Measurements from ENCODE around the gene ITPK1.
"Not testable (repeated sequence)": the region's sequence is repeated elsewhere in the genome, so short reads cannot be mapped to it uniquely, and the experiment has no call there.

The ITPK1 gene

GRCh38 chr14:93146119-93146518 is 30.4 kb upstream of the ITPK1 start:
- no peaks in the 10 kb centered on the region for H3K4me1 ChIP-seq (ENCODE audit: control insufficient read depth, insufficient read depth, low read length)
- no peaks in the 10 kb centered on the region for H3K27me3 ChIP-seq (ENCODE audit: control insufficient read depth, insufficient read depth, low read length)
- no peaks in the 10 kb centered on the region for H3K36me3 ChIP-seq (ENCODE audit: control insufficient read depth, insufficient read depth, low read length)
- H3K4me3 ChIP-seq (ENCODE audit: low read depth, low read length) = no peak overlapping the region
- H3K9me3 ChIP-seq (ENCODE audit: control insufficient read depth, insufficient read depth, low read length) = no peaks in the 10 kb centered on the region
- no peak overlapping the region for H3K9ac ChIP-seq (ENCODE audit: low read depth, low read length)

- H3K4me1 ChIP-seq (ENCODE audit: control insufficient read depth, insufficient read depth, low read length) = no peaks in the 10 kb centered on the region
- no peaks in the 10 kb centered on the region for H3K9me3 ChIP-seq (ENCODE audit: control insufficient read depth, insufficient read depth, low read length)
- H3K4me3 ChIP-seq (ENCODE audit: low read depth, low read length) = no peak overlapping the region
- H3K36me3 ChIP-seq (ENCODE audit: control insufficient read depth, insufficient read depth, low read length) = no peaks in the 10 kb centered on the region
- no peaks in the 10 kb centered on the region for H3K27me3 ChIP-seq (ENCODE audit: control insufficient read depth, insufficient read depth, low read length)
- no peak overlapping the region for H3K9ac ChIP-seq (ENCODE audit: low read depth, low read length)
Measured at GRCh38 chr14:93142854-93143652, 27.3 kb upstream of the ITPK1 start.

GRCh38 chr14:93137864-93138263 is 22.1 kb upstream of the ITPK1 start:
- no peak overlapping the region for H3K4me3 ChIP-seq (ENCODE audit: low read depth, low read length)
- no peaks in the 10 kb centered on the region for H3K4me1 ChIP-seq (ENCODE audit: control insufficient read depth, insufficient read depth, low read length)
- no peaks in the 10 kb centered on the region for H3K36me3 ChIP-seq (ENCODE audit: control insufficient read depth, insufficient read depth, low read length)
- H3K27me3 ChIP-seq (ENCODE audit: control insufficient read depth, insufficient read depth, low read length) = no peaks in the 10 kb centered on the region
- no peak overlapping the region for H3K9ac ChIP-seq (ENCODE audit: low read depth, low read length)
- no peaks in the 10 kb centered on the region for H3K9me3 ChIP-seq (ENCODE audit: control insufficient read depth, insufficient read depth, low read length)

- H3K36me3 ChIP-seq (ENCODE audit: control insufficient read depth, insufficient read depth, low read length); H3K9me3 ChIP-seq (ENCODE audit: control insufficient read depth, insufficient read depth, low read length); H3K4me1 ChIP-seq (ENCODE audit: control insufficient read depth, insufficient read depth, low read length); H3K27me3 ChIP-seq (ENCODE audit: control insufficient read depth, insufficient read depth, low read length); H3K9ac ChIP-seq (ENCODE audit: low read depth, low read length); H3K4me3 ChIP-seq (ENCODE audit: low read depth, low read length): not testable (repeated sequence)
Measured at GRCh38 chr14:93136508-93136907, 20.8 kb upstream of the ITPK1 start.

- Histone ChIP-seq H3K4me3 (ENCODE audit: low read depth, low read length) (no peak overlapping the region), H3K27me3 (ENCODE audit: control insufficient read depth, insufficient read depth, low read length) (no peaks in the 10 kb centered on the region), H3K4me1 (ENCODE audit: control insufficient read depth, insufficient read depth, low read length) (no peaks in the 10 kb centered on the region), H3K9me3 (ENCODE audit: control insufficient read depth, insufficient read depth, low read length) (no peaks in the 10 kb centered on the region), H3K36me3 (ENCODE audit: control insufficient read depth, insufficient read depth, low read length) (no peaks in the 10 kb centered on the region), H3K9ac (ENCODE audit: low read depth, low read length) (no peak overlapping the region)
Measured at GRCh38 chr14:93136009-93136408, 20.3 kb upstream of the ITPK1 start.

GRCh38 chr14:93135399-93135798 is 19.7 kb upstream of the ITPK1 start:
- no peaks in the 10 kb centered on the region for H3K4me1 ChIP-seq (ENCODE audit: control insufficient read depth, insufficient read depth, low read length)
- H3K4me3 ChIP-seq (ENCODE audit: low read depth, low read length) = no peak overlapping the region
- H3K9ac ChIP-seq (ENCODE audit: low read depth, low read length) = no peak overlapping the region
- H3K27me3 ChIP-seq (ENCODE audit: control insufficient read depth, insufficient read depth, low read length) = no peaks in the 10 kb centered on the region
- H3K9me3 ChIP-seq (ENCODE audit: control insufficient read depth, insufficient read depth, low read length) = no peaks in the 10 kb centered on the region
- H3K36me3 ChIP-seq (ENCODE audit: control insufficient read depth, insufficient read depth, low read length) = no peaks in the 10 kb centered on the region

GRCh38 chr14:93133464-93133863 is 17.7 kb upstream of the ITPK1 start:
- H3K4me1 ChIP-seq (ENCODE audit: control insufficient read depth, insufficient read depth, low read length) = no peaks in the 10 kb centered on the region
- H3K9me3 ChIP-seq (ENCODE audit: control insufficient read depth, insufficient read depth, low read length) = no peaks in the 10 kb centered on the region
- no peaks in the 10 kb centered on the region for H3K36me3 ChIP-seq (ENCODE audit: control insufficient read depth, insufficient read depth, low read length)
- no peaks in the 10 kb centered on the region for H3K27me3 ChIP-seq (ENCODE audit: control insufficient read depth, insufficient read depth, low read length)
- no peak overlapping the region for H3K9ac ChIP-seq (ENCODE audit: low read depth, low read length)
- no peak overlapping the region for H3K4me3 ChIP-seq (ENCODE audit: low read depth, low read length)

- H3K9me3 ChIP-seq (ENCODE audit: control insufficient read depth, insufficient read depth, low read length) = no peaks in the 10 kb centered on the region
- H3K4me1 ChIP-seq (ENCODE audit: control insufficient read depth, insufficient read depth, low read length) = no peaks in the 10 kb centered on the region
- no peaks in the 10 kb centered on the region for H3K36me3 ChIP-seq (ENCODE audit: control insufficient read depth, insufficient read depth, low read length)
- H3K27me3 ChIP-seq (ENCODE audit: control insufficient read depth, insufficient read depth, low read length) = no peaks in the 10 kb centered on the region
- H3K9ac ChIP-seq (ENCODE audit: low read depth, low read length) = no peak overlapping the region
- H3K4me3 ChIP-seq (ENCODE audit: low read depth, low read length) = no peak overlapping the region
Measured at GRCh38 chr14:93132472-93133065, 16.8 kb upstream of the ITPK1 start.

GRCh38 chr14:93131257-93131820 is 15.6 kb upstream of the ITPK1 start:
- H3K36me3 ChIP-seq (ENCODE audit: control insufficient read depth, insufficient read depth, low read length); H3K4me3 ChIP-seq (ENCODE audit: low read depth, low read length); H3K9ac ChIP-seq (ENCODE audit: low read depth, low read length); H3K27me3 ChIP-seq (ENCODE audit: control insufficient read depth, insufficient read depth, low read length); H3K9me3 ChIP-seq (ENCODE audit: control insufficient read depth, insufficient read depth, low read length); H3K4me1 ChIP-seq (ENCODE audit: control insufficient read depth, insufficient read depth, low read length): not testable (repeated sequence)

GRCh38 chr14:93128725-93129459 is 13.2 kb upstream of the ITPK1 start:
- no peaks in the 10 kb centered on the region for H3K4me1 ChIP-seq (ENCODE audit: control insufficient read depth, insufficient read depth, low read length)
- no peaks in the 10 kb centered on the region for H3K9me3 ChIP-seq (ENCODE audit: control insufficient read depth, insufficient read depth, low read length)
- no peak overlapping the region for H3K9ac ChIP-seq (ENCODE audit: low read depth, low read length)
- H3K27me3 ChIP-seq (ENCODE audit: control insufficient read depth, insufficient read depth, low read length) = no peaks in the 10 kb centered on the region
- H3K36me3 ChIP-seq (ENCODE audit: control insufficient read depth, insufficient read depth, low read length) = no peaks in the 10 kb centered on the region
- no peak overlapping the region for H3K4me3 ChIP-seq (ENCODE audit: low read depth, low read length)

GRCh38 chr14:93126111-93126510 is 10.4 kb upstream of the ITPK1 start:
- no peaks in the 10 kb centered on the region for H3K27me3 ChIP-seq (ENCODE audit: control insufficient read depth, insufficient read depth, low read length)
- H3K9ac ChIP-seq (ENCODE audit: low read depth, low read length) = no peak overlapping the region
- no peaks in the 10 kb centered on the region for H3K36me3 ChIP-seq (ENCODE audit: control insufficient read depth, insufficient read depth, low read length)
- H3K9me3 ChIP-seq (ENCODE audit: control insufficient read depth, insufficient read depth, low read length) = no peaks in the 10 kb centered on the region
- no peak overlapping the region for H3K4me3 ChIP-seq (ENCODE audit: low read depth, low read length)
- no peaks in the 10 kb centered on the region for H3K4me1 ChIP-seq (ENCODE audit: control insufficient read depth, insufficient read depth, low read length)
